Ectodermal cell (in vitro differentiated cells): ENCODE data around the gene DTD1. TPM values are rescaled to one million over a fixed set of nuclear protein-coding genes. Genes with fewer than 3 reads are reported as not detected.

Experiments
- H3K27ac ChIP-seq: 2 replicates; pipeline ENCODE4 v1.7.0; 2013; ENCODE audit warnings: mild to moderate bottlenecking, low read depth, low read length; ENCODE audit not compliant: insufficient read depth, poor library complexity, severe bottlenecking
- H3K27me3 ChIP-seq: 2 replicates; pipeline ENCODE4 v1.7.0; 2013; ENCODE audit warnings: mild to moderate bottlenecking, low read length; ENCODE audit not compliant: insufficient read depth, control insufficient read depth, poor library complexity, severe bottlenecking
- H3K36me3 ChIP-seq: one replicate; pipeline ENCODE4 v1.7.0; 2013; ENCODE audit warnings: low read length; ENCODE audit not compliant: control insufficient read depth, insufficient read depth
- H3K4me1 ChIP-seq: one replicate; pipeline ENCODE4 v1.7.0; 2013; ENCODE audit warnings: low read length; ENCODE audit not compliant: control insufficient read depth, insufficient read depth
- H3K4me3 ChIP-seq: 2 replicates; pipeline ENCODE4 v1.7.0; 2013; ENCODE audit warnings: low read depth, low read length, control low read depth; ENCODE audit not compliant: insufficient read depth
- H3K9me3 ChIP-seq: 2 replicates; pipeline ENCODE4 v1.7.0; 2013; ENCODE audit warnings: mild to moderate bottlenecking, low read length, moderate library complexity; ENCODE audit not compliant: control insufficient read depth
- WGBS, 2 experiments: methylation state at CpG; one replicate each; pipeline ENCODE4 v1.1.7; 2013; ENCODE audit warnings: missing lambda C conversion rate in 2 of 2; 5-methylcytosine and 5-hydroxymethylcytosine counted together
- polyA plus RNA-seq, 4 experiments: library from polyadenylated mRNA; stranded (reverse); fragments of 50-300 nt; gene quantifications; one replicate each; pipeline ENCODE4 v1.2.3, GENCODE V29; 2013

The DTD1 gene
- 74.7 TPM for polyA plus RNA-seq (2013, experiment 1 of 4)
- polyA plus RNA-seq (2013, experiment 2 of 4) = 59.8 TPM
- 62.6 TPM for polyA plus RNA-seq (2013, experiment 3 of 4)
- polyA plus RNA-seq (2013, experiment 4 of 4) = 69.1 TPM

GRCh38 chr20:18587665-18588573 lies at the start of gene DTD1:
Gene DTD1, plus strand, starts transcription at chr20:18588054. Its CDS starts 19 bp downstream, at chr20:18588073.
- Histone ChIP-seq H3K36me3 (no peaks in the 10 kb centered on the region), H3K27me3 (no peaks in the 10 kb centered on the region), H3K4me1 (peaks cover 4% of the 10 kb centered on the region), H3K4me3 (peak within 1 kb of the TSS; percentile 69), H3K9me3 (no peaks in the 10 kb centered on the region), H3K27ac (peak within 1 kb of the TSS; percentile 70)
- WGBS, 2 experiments = 1% methylated on average over 88 of the region's 88 CpGs

DNA sequence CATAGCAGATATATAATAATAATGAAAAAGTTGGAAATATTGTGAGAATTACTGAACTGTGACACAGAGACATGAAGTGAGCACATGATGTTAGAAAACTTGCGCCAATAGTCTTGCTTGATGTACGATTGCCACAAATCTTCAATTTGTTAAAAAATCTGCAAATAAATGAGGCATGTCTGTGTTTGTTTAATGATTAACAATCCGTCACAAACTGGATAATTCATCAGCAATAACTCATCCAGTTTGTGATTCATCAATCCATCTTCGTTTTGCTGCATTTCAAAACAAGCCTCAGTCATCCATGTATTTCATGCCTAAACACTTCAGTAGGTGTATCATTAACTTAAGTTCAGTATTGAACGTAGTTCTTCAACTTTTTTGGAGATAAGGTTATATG lies 46.1 kb upstream of the DTD1 start:
- Histone ChIP-seq H3K27ac (no peak overlapping the region), H3K27me3 (no peaks in the 10 kb centered on the region), H3K9me3 (no peaks in the 10 kb centered on the region), H3K36me3 (peaks cover 25% of the 10 kb centered on the region), H3K4me3 (no peak overlapping the region), H3K4me1 (no peaks in the 10 kb centered on the region)
- 92 to 98% methylated on average over 5 of the region's 5 CpGs for WGBS, 2 experiments

DNA sequence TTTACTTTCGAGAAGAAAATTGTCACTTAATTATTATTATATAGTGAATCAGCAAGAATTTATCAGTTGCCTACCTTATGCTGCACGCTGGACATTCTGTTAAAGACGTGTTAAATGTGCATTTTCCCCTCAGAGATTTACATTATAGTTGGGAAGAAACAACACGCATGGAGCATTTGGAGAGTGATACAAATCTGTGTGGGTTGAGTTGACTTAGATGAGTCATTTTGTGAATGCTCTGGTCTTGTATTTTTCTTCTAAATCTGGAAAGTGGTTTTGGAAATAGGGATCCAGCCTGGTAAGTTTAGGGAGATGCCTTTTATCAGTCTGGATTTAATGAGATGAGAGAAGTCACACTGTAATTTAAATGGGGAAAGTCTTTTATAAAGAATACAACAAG lies 44.6 kb upstream of the DTD1 start:
- Histone ChIP-seq H3K27me3 (no peaks in the 10 kb centered on the region), H3K9me3 (no peaks in the 10 kb centered on the region), H3K27ac (no peak overlapping the region), H3K4me3 (no peak overlapping the region), H3K4me1 (no peaks in the 10 kb centered on the region), H3K36me3 (peaks cover 25% of the 10 kb centered on the region)
- 95 to 98% methylated on average over 3 to 4 of the region's 4 CpGs for WGBS, 2 experiments

DNA sequence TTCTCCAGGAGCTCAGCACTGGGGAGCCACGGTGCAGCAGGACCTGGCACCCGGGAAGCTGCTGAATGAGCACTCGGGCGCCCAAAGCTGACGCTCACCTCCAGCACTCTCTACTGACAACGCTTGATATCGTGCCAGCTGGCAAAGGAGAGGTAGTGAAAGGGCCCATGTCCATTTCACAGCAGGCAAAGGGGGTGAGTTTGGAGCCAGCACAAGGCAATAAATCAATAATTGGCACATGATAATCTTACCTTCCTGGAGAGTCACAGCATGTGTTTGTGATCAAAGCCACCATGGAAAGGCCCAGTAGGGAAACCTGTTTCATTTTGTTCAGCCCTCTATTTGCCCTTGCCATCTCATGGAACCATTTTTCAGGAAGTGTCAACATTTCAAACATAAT lies 43.9 kb upstream of the DTD1 start:
- no peaks in the 10 kb centered on the region for H3K4me1 ChIP-seq
- 94 to 97% methylated on average over 7 of the region's 7 CpGs for WGBS, 2 experiments
- H3K4me3 ChIP-seq = no peak overlapping the region
- H3K9me3 ChIP-seq = no peaks in the 10 kb centered on the region
- no peak overlapping the region for H3K27ac ChIP-seq
- H3K27me3 ChIP-seq = no peaks in the 10 kb centered on the region
- H3K36me3 ChIP-seq = peaks cover 27% of the 10 kb centered on the region

DNA sequence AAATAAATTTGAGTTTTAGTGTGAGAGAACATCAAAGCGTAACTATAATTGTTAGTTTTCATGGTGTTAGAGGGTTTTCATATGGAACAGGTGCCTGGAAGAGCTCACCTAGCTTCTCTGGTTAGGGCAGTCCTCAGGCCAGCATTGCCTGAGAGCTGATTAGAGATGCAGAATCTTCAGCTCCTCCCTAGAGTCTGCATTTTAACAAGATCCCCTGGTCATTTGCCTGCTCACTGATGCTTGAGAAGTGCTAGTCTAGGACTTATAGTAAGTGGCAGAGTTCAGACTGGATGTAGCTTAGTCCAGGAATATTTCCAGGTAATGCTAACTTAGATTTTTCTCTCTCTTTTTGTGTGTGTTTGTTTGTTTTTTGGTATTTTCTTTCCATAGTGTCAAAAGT lies 42.3 kb upstream of the DTD1 start:
- no peaks in the 10 kb centered on the region for H3K27me3 ChIP-seq
- peaks cover 32% of the 10 kb centered on the region for H3K36me3 ChIP-seq
- 93 to 95% methylated on average over 1 of the region's 1 CpG for WGBS, 2 experiments
- peak overlapping the region; percentile 16 for H3K27ac ChIP-seq
- no peaks in the 10 kb centered on the region for H3K4me1 ChIP-seq
- no peaks in the 10 kb centered on the region for H3K9me3 ChIP-seq
- no peak overlapping the region for H3K4me3 ChIP-seq

DNA sequence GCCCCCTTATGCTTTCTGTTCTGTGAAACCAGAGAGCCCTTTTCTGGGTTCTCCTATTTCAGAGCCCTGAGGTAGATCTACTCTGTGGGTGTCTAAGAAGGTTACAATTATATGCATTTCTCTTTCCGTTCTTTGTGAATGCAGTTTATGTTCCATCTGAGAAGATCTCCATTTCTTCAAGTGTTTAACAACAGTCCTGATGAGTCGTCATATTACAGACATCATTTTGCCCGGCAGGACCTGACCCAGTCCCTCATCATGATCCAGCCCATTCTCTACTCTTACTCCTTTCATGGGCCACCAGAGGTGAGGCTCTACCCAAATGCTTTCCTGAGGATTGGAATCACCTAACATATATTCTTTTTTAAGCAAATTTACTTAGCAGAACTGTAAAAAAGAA lies 39.4 kb upstream of the DTD1 start:
- Histone ChIP-seq H3K4me1 (no peaks in the 10 kb centered on the region), H3K27me3 (no peaks in the 10 kb centered on the region), H3K9me3 (no peaks in the 10 kb centered on the region), H3K27ac (no peak overlapping the region), H3K4me3 (no peak overlapping the region), H3K36me3 (peaks cover 44% of the 10 kb centered on the region)
- 95% methylated on average over 3 of the region's 3 CpGs for WGBS, 2 experiments

- WGBS, 2 experiments = 98 to 99% methylated on average over 8 of the region's 8 CpGs
- Histone ChIP-seq H3K27ac (no peak overlapping the region), H3K4me3 (no peak overlapping the region), H3K9me3 (no peaks in the 10 kb centered on the region), H3K27me3 (no peaks in the 10 kb centered on the region), H3K4me1 (no peaks in the 10 kb centered on the region), H3K36me3 (peaks cover 36% of the 10 kb centered on the region)
Measured at GRCh38 chr20:18553746-18554145, 34.1 kb upstream of the DTD1 start.

DNA sequence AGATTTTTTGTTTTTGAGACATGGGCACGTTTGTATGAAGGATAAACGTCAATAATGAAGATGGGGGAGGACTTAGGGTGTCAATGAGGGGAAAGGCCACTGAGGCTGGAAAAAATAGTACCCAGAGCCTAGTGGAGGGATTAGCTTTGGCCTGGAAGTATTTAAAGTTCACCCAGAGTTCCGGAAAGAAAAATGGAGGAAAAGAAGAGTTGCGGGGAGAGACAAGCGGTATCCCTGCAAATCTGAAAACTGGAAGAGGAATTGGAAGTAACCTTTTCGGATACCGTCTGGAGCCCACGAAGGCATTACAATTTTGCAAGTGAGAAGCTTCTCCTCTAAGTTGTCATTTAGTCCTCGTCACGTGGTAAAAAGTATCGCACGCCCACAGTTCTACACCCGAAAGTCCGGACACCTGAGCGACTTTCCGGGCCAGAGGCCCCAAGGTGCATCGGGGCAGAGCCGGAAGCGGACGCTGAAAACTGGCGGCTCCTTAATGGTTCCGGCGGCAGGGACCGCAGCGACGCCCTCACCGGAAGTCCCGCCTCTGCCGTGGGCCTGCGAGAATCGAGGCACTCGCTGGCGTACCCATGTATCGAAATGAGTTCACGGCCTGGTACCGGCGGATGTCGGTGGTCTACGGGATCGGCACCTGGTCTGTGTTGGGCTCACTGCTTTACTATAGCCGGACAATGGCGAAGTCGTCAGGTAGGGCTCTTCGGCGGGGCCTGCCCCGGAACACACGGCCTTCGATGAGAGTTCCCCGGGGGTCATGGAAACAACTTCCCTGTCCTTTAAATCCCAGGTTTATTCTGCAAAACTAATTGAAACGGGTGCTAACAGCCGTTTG lies 20.7 kb upstream of the DTD1 start, which contains the start of gene SMIM26:
Gene SMIM26, plus strand, starts transcription at position 541 of the 847 bp plus-strand sequence. Its CDS starts 47 bp downstream, at position 588.
- Histone ChIP-seq H3K9me3 (no peaks in the 10 kb centered on the region), H3K27ac (peak within 1 kb of the TSS; percentile 30), H3K4me1 (no peaks in the 10 kb centered on the region), H3K27me3 (no peaks in the 10 kb centered on the region), H3K4me3 (peak within 1 kb of the TSS; percentile 74), H3K36me3 (peaks cover 12% of the 10 kb centered on the region)
- WGBS, 2 experiments = 1% methylated on average over 49 to 51 of the region's 51 CpGs

DNA sequence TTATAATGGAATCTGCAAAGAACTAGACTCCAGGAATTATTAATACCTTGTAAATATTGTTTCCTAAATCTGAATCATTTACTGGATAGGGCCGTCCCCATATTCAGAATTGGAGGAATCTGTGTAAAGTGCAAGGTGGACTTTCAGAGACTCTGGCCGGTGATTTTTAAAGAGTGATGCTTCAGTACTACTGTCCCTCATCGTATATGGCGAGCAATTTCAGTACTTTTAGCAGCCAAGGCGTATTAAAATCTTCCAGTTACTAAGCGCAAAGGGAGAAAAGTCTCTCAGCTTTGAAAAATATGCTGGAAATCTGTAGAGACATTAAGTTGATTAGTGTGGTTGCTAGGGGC lies 20.1 kb upstream of the DTD1 start:
- 9 to 12% methylated on average over 6 of the region's 6 CpGs for WGBS, 2 experiments
- Histone ChIP-seq H3K4me1 (no peaks in the 10 kb centered on the region), H3K9me3 (no peaks in the 10 kb centered on the region), H3K27ac (no peak overlapping the region), H3K4me3 (peak overlapping the region; percentile 74), H3K27me3 (no peaks in the 10 kb centered on the region), H3K36me3 (peaks cover 12% of the 10 kb centered on the region)

- Histone ChIP-seq H3K4me1 (no peaks in the 10 kb centered on the region), H3K27ac (no peak overlapping the region), H3K9me3 (no peaks in the 10 kb centered on the region), H3K4me3 (no peak overlapping the region), H3K36me3 (peaks cover 12% of the 10 kb centered on the region), H3K27me3 (no peaks in the 10 kb centered on the region)
- WGBS, 2 experiments = 95 to 96% methylated on average over 2 of the region's 2 CpGs
Measured at GRCh38 chr20:18571009-18571408, 16.8 kb upstream of the DTD1 start.
